OCI-LY3 (cell line): ENCODE results near the gene EIF4H.

Source experiments
- EZH2phosphoT487 ChIP-seq: fragments of 200-600 bp; shearing (Covaris generic); IDR thresholded peaks from 2 replicates; pipeline ENCODE4 v1.6.1; 2018; ENCODE audit warnings: antibody characterized with exemption, mixed run types, low read depth
- TF ChIP-seq, protein P1 (sequence below): fragments of 200-600, 300-600 bp; sonication (generic); IDR thresholded peaks from 2 replicates; pipeline ENCODE4 v1.5.1; 2014; ENCODE audit warnings: antibody characterized with exemption, low read length, low read depth

DNA sequence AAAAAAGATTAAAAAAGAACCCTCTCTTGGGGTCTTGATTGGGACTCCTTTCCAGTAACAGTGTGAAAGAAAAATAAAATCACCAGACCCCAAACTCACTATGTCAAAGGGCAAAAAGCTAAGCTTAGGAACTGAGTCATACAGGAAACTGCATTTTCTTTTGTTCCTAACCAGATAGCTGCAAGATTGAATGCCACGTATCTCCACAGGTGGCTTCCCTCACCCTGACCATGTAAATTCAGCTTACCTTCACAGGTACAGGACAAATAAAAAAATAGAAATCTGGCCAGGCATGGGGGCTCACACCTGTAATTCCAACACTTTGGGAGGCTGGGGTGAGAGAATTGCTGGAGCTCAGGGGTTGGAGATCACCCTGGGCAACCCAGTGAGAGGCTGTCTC is 32.5 kb upstream of the EIF4H start:
- TF ChIP-seq, protein P1, sequence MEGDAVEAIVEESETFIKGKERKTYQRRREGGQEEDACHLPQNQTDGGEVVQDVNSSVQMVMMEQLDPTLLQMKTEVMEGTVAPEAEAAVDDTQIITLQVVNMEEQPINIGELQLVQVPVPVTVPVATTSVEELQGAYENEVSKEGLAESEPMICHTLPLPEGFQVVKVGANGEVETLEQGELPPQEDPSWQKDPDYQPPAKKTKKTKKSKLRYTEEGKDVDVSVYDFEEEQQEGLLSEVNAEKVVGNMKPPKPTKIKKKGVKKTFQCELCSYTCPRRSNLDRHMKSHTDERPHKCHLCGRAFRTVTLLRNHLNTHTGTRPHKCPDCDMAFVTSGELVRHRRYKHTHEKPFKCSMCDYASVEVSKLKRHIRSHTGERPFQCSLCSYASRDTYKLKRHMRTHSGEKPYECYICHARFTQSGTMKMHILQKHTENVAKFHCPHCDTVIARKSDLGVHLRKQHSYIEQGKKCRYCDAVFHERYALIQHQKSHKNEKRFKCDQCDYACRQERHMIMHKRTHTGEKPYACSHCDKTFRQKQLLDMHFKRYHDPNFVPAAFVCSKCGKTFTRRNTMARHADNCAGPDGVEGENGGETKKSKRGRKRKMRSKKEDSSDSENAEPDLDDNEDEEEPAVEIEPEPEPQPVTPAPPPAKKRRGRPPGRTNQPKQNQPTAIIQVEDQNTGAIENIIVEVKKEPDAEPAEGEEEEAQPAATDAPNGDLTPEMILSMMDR = no peak
- TF ChIP-seq EZH2phosphoT487 = no peak
